Measurements from ENCODE around the gene CD36. TPM values are rescaled to one million over a fixed set of nuclear protein-coding genes. Genes with fewer than 3 reads are reported as not detected.

CD36 gene
- total and polyA plus RNA-seq, 2 experiments from 2014 or later = 0.40 to 1.8 TPM

GRCh38 chr7:80676404-80676803 lies 38.0 kb downstream of the CD36 start:
- DNase-seq (ENCODE audit: low spot score) (no peak), ATAC-seq (no peak)
- H3K4me1 Mint-ChIP-seq = no peaks in the 10 kb centered on the region
- no peaks in the 10 kb centered on the region for H4K20me1 ChIP-seq (replicated peaks; ENCODE audit: insufficient read depth)
- no peak overlapping the region for H3K27ac ChIP-seq (ENCODE audit: low read depth)
- H3K27ac Mint-ChIP-seq = no peak overlapping the region
- H2AFZ ChIP-seq = no peak overlapping the region
- H3K4me3 Mint-ChIP-seq = no peak overlapping the region
- H3K9me2 ChIP-seq (ENCODE audit: insufficient read depth) = no peaks in the 10 kb centered on the region
- no peaks in the 10 kb centered on the region for H3K9me3 Mint-ChIP-seq
- H3K4me1 ChIP-seq (ENCODE audit: insufficient read depth) = no peaks in the 10 kb centered on the region
- TF ChIP-seq ZNF114 (CRISPR knock-in tag; IDR thresholded peaks at IDR 0.05) (no peak), NANOG (IDR thresholded peaks at IDR 0.05; ENCODE audit: borderline replicate concordance) (no peak), EZH2 (IDR thresholded peaks at IDR 0.05; ENCODE audit: low read depth, unreplicated experiment) (no peak), EZH2phosphoT487 (IDR thresholded peaks at IDR 0.05; ENCODE audit: unreplicated experiment) (no peak), CREB1 (CRISPR knock-in tag; IDR thresholded peaks at IDR 0.05; ENCODE audit: low read depth) (no peak), JUNB (IDR thresholded peaks at IDR 0.05; ENCODE audit: unreplicated experiment) (no peak), POLR2AphosphoS5 (IDR thresholded peaks at IDR 0.05; ENCODE audit: low read depth) (no peak), CTCF (conservative IDR thresholded peaks at IDR 0.05; ENCODE audit: low read depth in 2 of 2) (no peak), REST (IDR thresholded peaks at IDR 0.05; ENCODE audit: unreplicated experiment) (no peak), STAT1 (IDR thresholded peaks at IDR 0.05; ENCODE audit: unreplicated experiment) (no peak), ETS1 (IDR thresholded peaks at IDR 0.05) (no peak), ZNF331 (CRISPR knock-in tag; IDR thresholded peaks at IDR 0.05; ENCODE audit: low read depth) (no peak)
- TF ChIP-seq, protein P1, sequence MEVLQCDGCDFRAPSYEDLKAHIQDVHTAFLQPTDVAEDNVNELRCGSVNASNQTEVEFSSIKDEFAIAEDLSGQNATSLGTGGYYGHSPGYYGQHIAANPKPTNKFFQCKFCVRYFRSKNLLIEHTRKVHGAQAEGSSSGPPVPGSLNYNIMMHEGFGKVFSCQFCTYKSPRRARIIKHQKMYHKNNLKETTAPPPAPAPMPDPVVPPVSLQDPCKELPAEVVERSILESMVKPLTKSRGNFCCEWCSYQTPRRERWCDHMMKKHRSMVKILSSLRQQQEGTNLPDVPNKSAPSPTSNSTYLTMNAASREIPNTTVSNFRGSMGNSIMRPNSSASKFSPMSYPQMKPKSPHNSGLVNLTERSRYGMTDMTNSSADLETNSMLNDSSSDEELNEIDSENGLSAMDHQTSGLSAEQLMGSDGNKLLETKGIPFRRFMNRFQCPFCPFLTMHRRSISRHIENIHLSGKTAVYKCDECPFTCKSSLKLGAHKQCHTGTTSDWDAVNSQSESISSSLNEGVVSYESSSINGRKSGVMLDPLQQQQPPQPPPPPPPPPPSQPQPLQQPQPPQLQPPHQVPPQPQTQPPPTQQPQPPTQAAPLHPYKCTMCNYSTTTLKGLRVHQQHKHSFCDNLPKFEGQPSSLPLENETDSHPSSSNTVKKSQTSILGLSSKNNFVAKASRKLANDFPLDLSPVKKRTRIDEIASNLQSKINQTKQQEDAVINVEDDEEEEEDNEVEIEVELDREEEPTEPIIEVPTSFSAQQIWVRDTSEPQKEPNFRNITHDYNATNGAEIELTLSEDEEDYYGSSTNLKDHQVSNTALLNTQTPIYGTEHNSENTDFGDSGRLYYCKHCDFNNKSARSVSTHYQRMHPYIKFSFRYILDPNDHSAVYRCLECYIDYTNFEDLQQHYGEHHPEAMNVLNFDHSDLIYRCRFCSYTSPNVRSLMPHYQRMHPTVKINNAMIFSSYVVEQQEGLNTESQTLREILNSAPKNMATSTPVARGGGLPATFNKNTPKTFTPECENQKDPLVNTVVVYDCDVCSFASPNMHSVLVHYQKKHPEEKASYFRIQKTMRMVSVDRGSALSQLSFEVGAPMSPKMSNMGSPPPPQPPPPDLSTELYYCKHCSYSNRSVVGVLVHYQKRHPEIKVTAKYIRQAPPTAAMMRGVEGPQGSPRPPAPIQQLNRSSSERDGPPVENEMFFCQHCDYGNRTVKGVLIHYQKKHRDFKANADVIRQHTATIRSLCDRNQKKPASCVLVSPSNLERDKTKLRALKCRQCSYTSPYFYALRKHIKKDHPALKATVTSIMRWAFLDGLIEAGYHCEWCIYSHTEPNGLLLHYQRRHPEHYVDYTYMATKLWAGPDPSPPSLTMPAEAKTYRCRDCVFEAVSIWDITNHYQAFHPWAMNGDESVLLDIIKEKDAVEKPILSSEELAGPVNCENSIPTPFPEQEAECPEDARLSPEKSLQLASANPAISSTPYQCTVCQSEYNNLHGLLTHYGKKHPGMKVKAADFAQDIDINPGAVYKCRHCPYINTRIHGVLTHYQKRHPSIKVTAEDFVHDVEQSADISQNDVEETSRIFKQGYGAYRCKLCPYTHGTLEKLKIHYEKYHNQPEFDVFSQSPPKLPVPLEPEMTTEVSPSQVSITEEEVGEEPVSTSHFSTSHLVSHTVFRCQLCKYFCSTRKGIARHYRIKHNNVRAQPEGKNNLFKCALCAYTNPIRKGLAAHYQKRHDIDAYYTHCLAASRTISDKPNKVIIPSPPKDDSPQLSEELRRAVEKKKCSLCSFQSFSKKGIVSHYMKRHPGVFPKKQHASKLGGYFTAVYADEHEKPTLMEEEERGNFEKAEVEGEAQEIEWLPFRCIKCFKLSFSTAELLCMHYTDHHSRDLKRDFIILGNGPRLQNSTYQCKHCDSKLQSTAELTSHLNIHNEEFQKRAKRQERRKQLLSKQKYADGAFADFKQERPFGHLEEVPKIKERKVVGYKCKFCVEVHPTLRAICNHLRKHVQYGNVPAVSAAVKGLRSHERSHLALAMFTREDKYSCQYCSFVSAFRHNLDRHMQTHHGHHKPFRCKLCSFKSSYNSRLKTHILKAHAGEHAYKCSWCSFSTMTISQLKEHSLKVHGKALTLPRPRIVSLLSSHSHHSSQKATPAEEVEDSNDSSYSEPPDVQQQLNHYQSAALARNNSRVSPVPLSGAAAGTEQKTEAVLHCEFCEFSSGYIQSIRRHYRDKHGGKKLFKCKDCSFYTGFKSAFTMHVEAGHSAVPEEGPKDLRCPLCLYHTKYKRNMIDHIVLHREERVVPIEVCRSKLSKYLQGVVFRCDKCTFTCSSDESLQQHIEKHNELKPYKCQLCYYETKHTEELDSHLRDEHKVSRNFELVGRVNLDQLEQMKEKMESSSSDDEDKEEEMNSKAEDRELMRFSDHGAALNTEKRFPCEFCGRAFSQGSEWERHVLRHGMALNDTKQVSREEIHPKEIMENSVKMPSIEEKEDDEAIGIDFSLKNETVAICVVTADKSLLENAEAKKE (CRISPR knock-in tag; IDR thresholded peaks at IDR 0.05) = no peak
- H3K36me3 Mint-ChIP-seq (ENCODE audit: low read depth) = no peaks in the 10 kb centered on the region
- H3F3A ChIP-seq (replicated peaks; ENCODE audit: low read depth) = no peaks in the 10 kb centered on the region
- no peak overlapping the region for H3K4me2 ChIP-seq
- no peaks in the 10 kb centered on the region for H3K27me3 Mint-ChIP-seq (ENCODE audit: insufficient read depth, low read depth, poor library complexity)
- H3K79me2 ChIP-seq (replicated peaks; ENCODE audit: insufficient read depth) = no peaks in the 10 kb centered on the region
- no peaks in the 10 kb centered on the region for H3K36me3 ChIP-seq (ENCODE audit: insufficient read depth)
- H3K27me3 ChIP-seq (ENCODE audit: insufficient read depth) = no peaks in the 10 kb centered on the region
- H3K4me3 ChIP-seq = no peak overlapping the region
